Right lobe of liver (tissue), 4 donors: ENCODE results near the gene DNER.

Experiments
- CTCF ChIP-seq, 4 donors: fragments of 200-600 bp in 3 of 4; fragments of 450-650 bp in 1 of 4; IDR thresholded peaks; one replicate each; pipeline versions ENCODE4 v1.5.1 to v1.8.0; 2016 to 2022; ENCODE audit warnings: antibody characterized with exemption in 4 of 4, mild to moderate bottlenecking in 2 of 4
- POLR2A ChIP-seq: fragments of 450-650 bp; IDR thresholded peaks from one replicate; pipeline ENCODE4 v1.6.1; 2017; ENCODE audit warnings: antibody characterized with exemption, mild to moderate bottlenecking
- donor health status: DM: no; HTN: no; CAD: no.
- donor health status: DM: no; HTN: no; CAD: no.
- donor health status: DM: no; HTN: yes; CAD: no.

GRCh38 chr2:229616433-229616832 lies 97.9 kb downstream of the DNER start:
- TF ChIP-seq CTCF (IDR thresholded peaks at IDR 0.05): no peak
- TF ChIP-seq POLR2A: no peak
